ENCODE results near the gene LIN7B. TPM values are rescaled to one million over a fixed set of nuclear protein-coding genes. Genes with fewer than 3 reads are reported as not detected.
A peak's percentile ranks its signal among the peaks of the same experiment; 100 is the strongest.

The LIN7B gene
- total and polyA plus RNA-seq, 2 of the 13 experiments (the other 11 are each of a cell fraction or from before 2014, with no cell fraction given) = 5.3 to 7.6 TPM

DNA sequence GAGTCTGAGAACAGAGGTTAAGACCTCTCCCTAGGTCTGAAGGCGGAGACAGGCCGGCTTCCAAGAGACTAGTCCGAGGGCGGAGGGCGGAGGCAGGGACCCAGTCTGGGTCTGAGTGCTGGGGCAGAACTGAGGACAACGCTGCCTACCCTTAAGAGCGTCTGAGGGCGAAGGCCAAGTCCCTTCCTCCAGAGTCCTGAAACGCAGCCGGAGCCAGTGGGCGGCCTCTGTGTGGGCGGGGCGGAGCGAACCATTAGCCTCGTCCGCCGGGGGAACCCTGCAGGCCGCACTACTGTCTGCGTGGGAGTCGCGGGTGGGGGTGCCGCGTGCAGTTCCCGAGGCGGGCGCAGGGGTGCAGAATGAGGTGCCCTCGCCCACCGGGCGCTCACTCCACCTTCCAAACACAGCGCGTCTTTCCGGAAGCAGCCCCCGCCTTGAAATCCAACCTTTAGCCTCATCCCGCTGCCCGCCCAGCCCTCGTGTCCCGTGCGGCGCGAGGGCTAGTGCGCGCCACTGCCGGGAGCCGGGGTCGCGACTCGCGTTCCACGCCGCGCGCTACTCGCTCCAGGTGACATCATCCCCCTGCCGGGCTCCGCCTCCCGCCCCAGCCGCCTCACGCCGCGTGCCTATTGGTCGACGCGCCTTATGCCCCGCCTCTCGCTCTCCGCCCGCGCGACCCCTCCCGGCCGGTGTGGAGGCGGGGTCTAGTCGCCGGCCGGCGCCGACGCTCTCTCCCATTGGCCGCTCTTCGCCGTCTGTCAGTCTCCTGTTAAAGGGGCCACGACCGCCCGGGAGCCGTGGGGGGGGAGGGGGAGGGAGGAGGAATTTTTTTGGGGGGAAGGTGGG, 4.6 kb downstream of the LIN7B start, which contains the start of gene C19orf73 (continued):
- TF ChIP-seq, protein P1, sequence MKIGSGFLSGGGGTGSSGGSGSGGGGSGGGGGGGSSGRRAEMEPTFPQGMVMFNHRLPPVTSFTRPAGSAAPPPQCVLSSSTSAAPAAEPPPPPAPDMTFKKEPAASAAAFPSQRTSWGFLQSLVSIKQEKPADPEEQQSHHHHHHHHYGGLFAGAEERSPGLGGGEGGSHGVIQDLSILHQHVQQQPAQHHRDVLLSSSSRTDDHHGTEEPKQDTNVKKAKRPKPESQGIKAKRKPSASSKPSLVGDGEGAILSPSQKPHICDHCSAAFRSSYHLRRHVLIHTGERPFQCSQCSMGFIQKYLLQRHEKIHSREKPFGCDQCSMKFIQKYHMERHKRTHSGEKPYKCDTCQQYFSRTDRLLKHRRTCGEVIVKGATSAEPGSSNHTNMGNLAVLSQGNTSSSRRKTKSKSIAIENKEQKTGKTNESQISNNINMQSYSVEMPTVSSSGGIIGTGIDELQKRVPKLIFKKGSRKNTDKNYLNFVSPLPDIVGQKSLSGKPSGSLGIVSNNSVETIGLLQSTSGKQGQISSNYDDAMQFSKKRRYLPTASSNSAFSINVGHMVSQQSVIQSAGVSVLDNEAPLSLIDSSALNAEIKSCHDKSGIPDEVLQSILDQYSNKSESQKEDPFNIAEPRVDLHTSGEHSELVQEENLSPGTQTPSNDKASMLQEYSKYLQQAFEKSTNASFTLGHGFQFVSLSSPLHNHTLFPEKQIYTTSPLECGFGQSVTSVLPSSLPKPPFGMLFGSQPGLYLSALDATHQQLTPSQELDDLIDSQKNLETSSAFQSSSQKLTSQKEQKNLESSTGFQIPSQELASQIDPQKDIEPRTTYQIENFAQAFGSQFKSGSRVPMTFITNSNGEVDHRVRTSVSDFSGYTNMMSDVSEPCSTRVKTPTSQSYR (CRISPR knock-in tag; IDR thresholded peaks at IDR 0.05; ENCODE audit: borderline replicate concordance) = no peak
- TF ChIP-seq ZNF619 (CRISPR knock-in tag; IDR thresholded peaks at IDR 0.05) (0 out of 2 replicates have a peak, but pooled peaks have one; percentile 40), POLR2A (IDR thresholded peaks at IDR 0.05; ENCODE audit: insufficient read depth in 1 of 2, low read depth in 2 of 2, low read length in 2 of 2) (peak; percentile 56 to 80), ARNT2 (CRISPR knock-in tag; IDR thresholded peaks at IDR 0.05; ENCODE audit: low read depth) (peak; percentile 82), HOXD1 (CRISPR knock-in tag; IDR thresholded peaks at IDR 0.05) (peak; percentile 65), NFE2 (CRISPR knock-in tag; IDR thresholded peaks at IDR 0.05) (no peak), ZBTB3 (CRISPR knock-in tag; IDR thresholded peaks at IDR 0.05; ENCODE audit: borderline replicate concordance, low read depth) (no peak; the same call in 1 of the 2 replicates), ZNF577 (CRISPR knock-in tag; IDR thresholded peaks at IDR 0.05; ENCODE audit: borderline replicate concordance, low read depth) (no peak), ZNF703 (CRISPR knock-in tag; IDR thresholded peaks at IDR 0.05; ENCODE audit: borderline replicate concordance) (0 out of 2 replicates have a peak, but pooled peaks have one; percentile 45), NR3C1 (CRISPR knock-in tag; IDR thresholded peaks at IDR 0.05) (no peak), IRX3 (CRISPR knock-in tag; IDR thresholded peaks at IDR 0.05; ENCODE audit: borderline replicate concordance, low read depth) (0 out of 2 replicates have a peak, but pooled peaks have one; percentile 25), HDAC1 (CRISPR knock-in tag; IDR thresholded peaks at IDR 0.05) (peak; percentile 85), ZNF431 (CRISPR knock-in tag; IDR thresholded peaks at IDR 0.05; ENCODE audit: borderline replicate concordance, low read depth) (peak; percentile 47; the same call in 1 of the 2 replicates), MEF2D (CRISPR knock-in tag; IDR thresholded peaks at IDR 0.05) (peak; percentile 50; the same call in 1 of the 2 replicates), MXI1 (IDR thresholded peaks at IDR 0.05; ENCODE audit: borderline replicate concordance, low read depth, low read length) (peak; percentile 26; the same call in 1 of the 3 replicates), NFE2L1 (CRISPR knock-in tag; IDR thresholded peaks at IDR 0.05; ENCODE audit: borderline replicate concordance) (peak; percentile 37; the same call in 1 of the 2 replicates), FIP1L1 (IDR thresholded peaks at IDR 0.05; ENCODE audit: borderline replicate concordance, insufficient read depth, low read depth, low read length) (no peak)
- TF ChIP-seq, protein P2, sequence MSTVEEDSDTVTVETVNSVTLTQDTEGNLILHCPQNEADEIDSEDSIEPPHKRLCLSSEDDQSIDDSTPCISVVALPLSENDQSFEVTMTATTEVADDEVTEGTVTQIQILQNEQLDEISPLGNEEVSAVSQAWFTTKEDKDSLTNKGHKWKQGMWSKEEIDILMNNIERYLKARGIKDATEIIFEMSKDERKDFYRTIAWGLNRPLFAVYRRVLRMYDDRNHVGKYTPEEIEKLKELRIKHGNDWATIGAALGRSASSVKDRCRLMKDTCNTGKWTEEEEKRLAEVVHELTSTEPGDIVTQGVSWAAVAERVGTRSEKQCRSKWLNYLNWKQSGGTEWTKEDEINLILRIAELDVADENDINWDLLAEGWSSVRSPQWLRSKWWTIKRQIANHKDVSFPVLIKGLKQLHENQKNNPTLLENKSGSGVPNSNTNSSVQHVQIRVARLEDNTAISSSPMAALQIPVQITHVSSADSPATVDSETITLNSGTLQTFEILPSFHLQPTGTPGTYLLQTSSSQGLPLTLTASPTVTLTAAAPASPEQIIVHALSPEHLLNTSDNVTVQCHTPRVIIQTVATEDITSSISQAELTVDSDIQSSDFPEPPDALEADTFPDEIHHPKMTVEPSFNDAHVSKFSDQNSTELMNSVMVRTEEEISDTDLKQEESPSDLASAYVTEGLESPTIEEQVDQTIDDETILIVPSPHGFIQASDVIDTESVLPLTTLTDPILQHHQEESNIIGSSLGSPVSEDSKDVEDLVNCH (CRISPR knock-in tag; IDR thresholded peaks at IDR 0.05) = no peak
- TF ChIP-seq, protein P3, sequence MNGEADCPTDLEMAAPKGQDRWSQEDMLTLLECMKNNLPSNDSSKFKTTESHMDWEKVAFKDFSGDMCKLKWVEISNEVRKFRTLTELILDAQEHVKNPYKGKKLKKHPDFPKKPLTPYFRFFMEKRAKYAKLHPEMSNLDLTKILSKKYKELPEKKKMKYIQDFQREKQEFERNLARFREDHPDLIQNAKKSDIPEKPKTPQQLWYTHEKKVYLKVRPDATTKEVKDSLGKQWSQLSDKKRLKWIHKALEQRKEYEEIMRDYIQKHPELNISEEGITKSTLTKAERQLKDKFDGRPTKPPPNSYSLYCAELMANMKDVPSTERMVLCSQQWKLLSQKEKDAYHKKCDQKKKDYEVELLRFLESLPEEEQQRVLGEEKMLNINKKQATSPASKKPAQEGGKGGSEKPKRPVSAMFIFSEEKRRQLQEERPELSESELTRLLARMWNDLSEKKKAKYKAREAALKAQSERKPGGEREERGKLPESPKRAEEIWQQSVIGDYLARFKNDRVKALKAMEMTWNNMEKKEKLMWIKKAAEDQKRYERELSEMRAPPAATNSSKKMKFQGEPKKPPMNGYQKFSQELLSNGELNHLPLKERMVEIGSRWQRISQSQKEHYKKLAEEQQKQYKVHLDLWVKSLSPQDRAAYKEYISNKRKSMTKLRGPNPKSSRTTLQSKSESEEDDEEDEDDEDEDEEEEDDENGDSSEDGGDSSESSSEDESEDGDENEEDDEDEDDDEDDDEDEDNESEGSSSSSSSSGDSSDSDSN (CRISPR knock-in tag; IDR thresholded peaks at IDR 0.05) = peak; percentile 50
- TF ChIP-seq, protein P4, sequence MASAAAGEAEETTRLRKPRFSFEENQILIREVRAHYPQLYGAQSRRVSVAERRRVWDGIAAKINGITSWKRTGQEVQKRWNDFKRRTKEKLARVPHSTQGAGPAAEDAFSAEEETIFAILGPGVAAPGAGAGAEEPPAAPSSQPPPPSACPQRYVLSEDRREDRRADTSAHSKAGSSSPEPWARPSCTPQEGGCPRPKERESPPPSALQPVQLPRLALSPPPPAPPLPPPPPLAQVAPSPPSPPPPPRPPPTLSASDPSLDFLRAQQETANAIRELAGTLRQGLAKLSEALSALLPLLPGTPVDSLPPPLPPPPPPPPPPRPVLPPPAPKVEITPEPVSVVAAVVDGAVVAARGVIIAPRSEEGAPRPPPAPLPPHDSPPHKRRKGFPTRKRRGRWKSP (CRISPR knock-in tag; IDR thresholded peaks at IDR 0.05) = peak; percentile 90

All from HepG2 (cell line).